B cell (primary cell): ENCODE measurements around the gene SIT1. TPM values are rescaled to one million over a fixed set of nuclear protein-coding genes. Genes with fewer than 3 reads are reported as not detected.

Experiments used
- ATAC-seq: fragments of 200-7000 bp; cut with Tn5 transposase; one replicate; pipeline ENCODE4 v1.10.0; 2021; ENCODE audit warnings: low read depth, mild to moderate bottlenecking, moderate number of reproducible peaks, moderate library complexity
- CTCF ChIA-PET: fragments of 350-600 bp; sonication (Branson Sonifier 250); formaldehyde crosslinking; loops from one replicate; lab custom pipeline; 2021; ENCODE audit warnings: antibody characterized with exemption, inconsistent platforms; lab: Charles Lee
- POLR2A ChIA-PET: fragments of 350-600 bp; sonication (Branson Sonifier 250); formaldehyde crosslinking; loops from one replicate; lab custom pipeline; 2021; ENCODE audit warnings: antibody characterized with exemption; lab: Charles Lee
- DNase-seq: peaks from one replicate; pipeline ENCODE4 v3.0.0; 2013
- H2AFZ ChIP-seq: 2 replicates; pipeline ENCODE4 v1.6.1; 2012; ENCODE audit warnings: mild to moderate bottlenecking, low read depth, low read length; ENCODE audit not compliant: insufficient read depth, poor library complexity, severe bottlenecking
- H3K27ac ChIP-seq, 2 donors: 1 replicate in 1 of 2; 2 replicates in 1 of 2; pipeline ENCODE4 v1.5.1; 2012 to 2013; ENCODE audit warnings: low read length in 2 of 2, mild to moderate bottlenecking in 2 of 2, moderate library complexity in 1 of 2
- H3K27me3 ChIP-seq, 4 experiments: fragments of 200-600 bp in 1 of 4; sonication (generic) in 1 of 4; replicated peaks in 1 of 4; 1 replicate in 2 of 4; 2 replicates in 2 of 4; pipeline versions ENCODE4 v1.6.1 to v1.7.0; 2013 to 2016; ENCODE audit warnings: low read length in 3 of 4, mild to moderate bottlenecking in 2 of 4, mixed read lengths in 1 of 4, moderate library complexity in 1 of 4; ENCODE audit not compliant: insufficient read depth in 4 of 4, control insufficient read depth in 3 of 4; ENCODE audit errors: control extremely low read depth in 1 of 4
- H3K36me3 ChIP-seq, 2 experiments: replicated peaks in 1 of 2; 1 replicate in 1 of 2; 2 replicates in 1 of 2; pipeline versions ENCODE4 v1.6.1 to v1.7.1; 2013; ENCODE audit warnings: low read length in 1 of 2; ENCODE audit not compliant: insufficient read depth in 2 of 2, control insufficient read depth in 1 of 2; ENCODE audit errors: control extremely low read depth in 1 of 2, extremely low read depth in 1 of 2
- H3K4me1 ChIP-seq, 2 donors: fragments of 200-600 bp in 1 of 2; sonication (generic) in 1 of 2; 1 replicate in 1 of 2; 2 replicates in 1 of 2; pipeline versions ENCODE4 v1.5.1 to v1.6.1; 2013 to 2017; ENCODE audit warnings: low read length in 2 of 2; ENCODE audit not compliant: control insufficient read depth in 2 of 2, insufficient read depth in 2 of 2
- H3K4me2 ChIP-seq: replicated peaks from 2 replicates; pipeline ENCODE3; 2012; ENCODE audit warnings: mild to moderate bottlenecking, low read depth, low read length; ENCODE audit not compliant: poor library complexity, severe bottlenecking
- H3K4me3 ChIP-seq, 5 experiments: fragments of 200-600 bp in 1 of 5; sonication (generic) in 1 of 5; 1 replicate in 3 of 5; 2 replicates in 2 of 5; pipeline versions ENCODE4 v1.5.1 to v1.7.0; 2011 to 2016; ENCODE audit warnings: low read length in 4 of 5, mild to moderate bottlenecking in 4 of 5, low read depth in 2 of 5, control low read depth in 1 of 5, moderate library complexity in 1 of 5; ENCODE audit not compliant: insufficient read depth in 1 of 5; ENCODE audit errors: control extremely low read depth in 1 of 5, extremely low read depth in 1 of 5
- H3K79me2 ChIP-seq: fragments of 200-600 bp; sonication (generic); one replicate; pipeline ENCODE4 v1.6.0; 2016; ENCODE audit warnings: low read length; ENCODE audit not compliant: control insufficient read depth, insufficient read depth
- H3K9ac ChIP-seq: fragments of 200-600 bp; sonication (generic); 2 replicates; pipeline ENCODE4 v1.6.1; 2017; ENCODE audit warnings: mild to moderate bottlenecking, low read length, moderate library complexity
- H3K9me3 ChIP-seq, 3 donors: one replicate each; pipeline versions ENCODE4 v1.6.1 to v1.7.1; 2013; ENCODE audit warnings: low read length in 2 of 3; ENCODE audit not compliant: control insufficient read depth in 2 of 3, insufficient read depth in 1 of 3; ENCODE audit errors: control extremely low read depth in 1 of 3
- H4K20me1 ChIP-seq: 2 replicates; pipeline ENCODE4 v1.6.0; 2012; ENCODE audit warnings: mild to moderate bottlenecking, low read length; ENCODE audit not compliant: insufficient read depth, control insufficient read depth, poor library complexity, severe bottlenecking
- H3K27ac Mint-ChIP-seq: one replicate; pipeline ENCODE4 v1.8.0; 2021; ENCODE audit warnings: mixed read lengths
- H3K27me3 Mint-ChIP-seq: one replicate; pipeline ENCODE4 v1.8.0; 2021; ENCODE audit warnings: mixed read lengths
- H3K4me1 Mint-ChIP-seq: one replicate; pipeline ENCODE4 v1.8.0; 2021; ENCODE audit warnings: mixed read lengths
- H3K4me3 Mint-ChIP-seq: one replicate; pipeline ENCODE4 v1.8.0; 2021; ENCODE audit warnings: mixed read lengths
- H3K9me3 Mint-ChIP-seq: one replicate; pipeline ENCODE4 v1.8.0; 2022; ENCODE audit warnings: mixed read lengths; ENCODE audit not compliant: insufficient read depth
- EZH2 ChIP-seq: IDR thresholded peaks from 2 replicates; pipeline ENCODE4 v1.6.1; 2012; ENCODE audit warnings: borderline replicate concordance, low read depth, mild to moderate bottlenecking, moderate library complexity, low read length; ENCODE audit not compliant: insufficient read depth, poor library complexity, severe bottlenecking
- WGBS: methylation state at CpG from one replicate; pipeline ENCODE4 v1.1.5; 2013; ENCODE audit warnings: missing lambda C conversion rate; ENCODE audit not compliant: insufficient coverage; 5-methylcytosine and 5-hydroxymethylcytosine counted together
- intact Hi-C: fragments of 100-400 bp; cut with micrococcal nuclease; formaldehyde crosslinking; loops from one replicate; pipeline ENCODE4 v1.10.0; 2022
- polyA plus RNA-seq: library from polyadenylated mRNA; depleted of rRNA; stranded (reverse); fragments of >200 nt; gene quantifications from 2 replicates; pipeline ENCODE4 v1.2.3, GENCODE V29; 2012
- total RNA-seq, 2 donors: library from RNA; stranded (reverse); fragments of 120-200 nt in 1 of 2; gene quantifications; 1 replicate in 1 of 2; 2 replicates in 1 of 2; pipeline versions ENCODE4 v1.2.3 to v1.2.4, GENCODE V29; 2013 to 2022
- TF ChIP-seq, protein P1 (sequence below): fragments of 200-600 bp; IDR thresholded peaks from one replicate; pipeline ENCODE4 v1.8.0; 2022; ENCODE audit warnings: antibody characterized with exemption, mild to moderate bottlenecking

Gene SIT1
- total and polyA plus RNA-seq, 2 donors (not counting 1 experiment from before 2014, with no cell fraction given): 37.1 to 38.5 TPM

DNA sequence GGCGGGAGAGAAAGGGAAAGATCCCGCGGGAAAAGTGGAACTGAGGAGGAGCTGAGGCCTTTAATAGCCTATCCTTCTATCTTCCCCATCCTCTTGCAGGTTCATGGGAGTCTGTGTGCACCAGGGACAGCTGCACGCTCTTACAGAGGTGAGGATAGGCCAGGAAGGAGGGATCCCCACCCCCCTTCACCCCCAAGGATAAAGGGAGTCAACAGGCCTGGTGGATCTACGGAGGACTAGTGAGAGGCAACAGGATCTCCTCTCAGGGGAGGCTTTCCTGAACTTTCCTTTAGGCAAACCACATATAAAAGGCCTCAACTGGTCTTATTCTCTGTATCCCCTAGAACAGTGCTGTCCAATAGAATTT is 44.6 kb downstream of the SIT1 start:
- peaks cover 50% of the 10 kb centered on the region for H4K20me1 ChIP-seq
- intact Hi-C loops: no loop called here
- H3K9me3 ChIP-seq: no peaks in the 10 kb centered on the region
- DNase-seq (no peak), ATAC-seq (no peak)
- peaks cover 13 to 38% of the 10 kb centered on the region in 2 experiments for H3K36me3 ChIP-seq
- H3K4me3 Mint-ChIP-seq: peak overlapping the region; percentile 85
- peaks cover 37% of the 10 kb centered on the region for H3K4me1 Mint-ChIP-seq
- POLR2A ChIA-PET: interaction anchor here (0.6 to 3.6 kb wide), 5 partner anchors 12 to 208 kb away, joined by 3 to 30 read pairs (median 11); partner anchors contain the start of genes CCDC107, CD72, CREB3 and HINT2
- no peak overlapping the region for H2AFZ ChIP-seq
- no peaks in the 10 kb centered on the region for H3K27me3 ChIP-seq
- H3K27ac Mint-ChIP-seq: peak overlapping the region; percentile 82
- peak overlapping the region; percentile 76 for H3K9ac ChIP-seq
- peak overlapping the region; percentile 96 for H3K4me2 ChIP-seq
- peak overlapping the region; percentile 13 to 84 (median 65) for H3K4me3 ChIP-seq
- H3K4me1 ChIP-seq: peaks cover 24 to 56% of the 10 kb centered on the region in 2 donors
- peaks cover 24% of the 10 kb centered on the region for H3K79me2 ChIP-seq
- TF ChIP-seq, protein P1, sequence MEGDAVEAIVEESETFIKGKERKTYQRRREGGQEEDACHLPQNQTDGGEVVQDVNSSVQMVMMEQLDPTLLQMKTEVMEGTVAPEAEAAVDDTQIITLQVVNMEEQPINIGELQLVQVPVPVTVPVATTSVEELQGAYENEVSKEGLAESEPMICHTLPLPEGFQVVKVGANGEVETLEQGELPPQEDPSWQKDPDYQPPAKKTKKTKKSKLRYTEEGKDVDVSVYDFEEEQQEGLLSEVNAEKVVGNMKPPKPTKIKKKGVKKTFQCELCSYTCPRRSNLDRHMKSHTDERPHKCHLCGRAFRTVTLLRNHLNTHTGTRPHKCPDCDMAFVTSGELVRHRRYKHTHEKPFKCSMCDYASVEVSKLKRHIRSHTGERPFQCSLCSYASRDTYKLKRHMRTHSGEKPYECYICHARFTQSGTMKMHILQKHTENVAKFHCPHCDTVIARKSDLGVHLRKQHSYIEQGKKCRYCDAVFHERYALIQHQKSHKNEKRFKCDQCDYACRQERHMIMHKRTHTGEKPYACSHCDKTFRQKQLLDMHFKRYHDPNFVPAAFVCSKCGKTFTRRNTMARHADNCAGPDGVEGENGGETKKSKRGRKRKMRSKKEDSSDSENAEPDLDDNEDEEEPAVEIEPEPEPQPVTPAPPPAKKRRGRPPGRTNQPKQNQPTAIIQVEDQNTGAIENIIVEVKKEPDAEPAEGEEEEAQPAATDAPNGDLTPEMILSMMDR: no peak
- TF ChIP-seq EZH2: no peak
- no CpG with 5 or more reads among the region's 5 CpGs for WGBS
- H3K27me3 Mint-ChIP-seq: no peaks in the 10 kb centered on the region
- CTCF ChIA-PET: interaction anchor here (1.2 to 3.5 kb wide), 3 partner anchors 12 to 182 kb away, joined by 3 to 49 read pairs (median 17); partner anchors contain the start of genes CCDC107, CD72 and RMRP
- no peaks in the 10 kb centered on the region for H3K9me3 Mint-ChIP-seq
- H3K27ac ChIP-seq: peak overlapping the region; percentile 53 to 73
